GM12872 (cell line): ENCODE results near the gene NTM.

Experiments
- TF ChIP-seq, protein P1 (sequence below): IDR thresholded peaks from 3 replicates; pipeline ENCODE4 v1.5.1; 2011; ENCODE audit warnings: low read depth, mild to moderate bottlenecking, low read length, moderate library complexity; ENCODE audit not compliant: insufficient read depth

Gene NTM

DNA sequence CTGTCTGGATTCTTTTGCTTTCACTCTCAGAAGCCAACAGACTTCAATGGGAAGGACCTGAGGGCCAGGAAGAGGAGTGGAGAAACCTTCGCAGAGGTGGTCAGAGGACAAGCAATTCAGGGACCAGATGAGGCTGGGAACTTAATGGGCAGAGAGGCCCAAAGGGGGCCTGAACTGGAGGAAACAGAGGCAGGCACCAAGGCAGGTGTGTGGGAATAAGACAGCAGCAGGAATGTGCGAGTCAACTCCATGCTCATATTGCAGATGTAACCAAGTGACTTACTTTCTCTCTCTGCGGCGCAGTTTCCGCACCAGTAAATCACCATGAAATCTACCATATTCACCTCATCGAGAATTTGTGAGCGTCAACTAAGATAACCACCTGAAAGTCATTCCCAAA is 669.1 kb downstream of the NTM start:
- TF ChIP-seq, protein P1, sequence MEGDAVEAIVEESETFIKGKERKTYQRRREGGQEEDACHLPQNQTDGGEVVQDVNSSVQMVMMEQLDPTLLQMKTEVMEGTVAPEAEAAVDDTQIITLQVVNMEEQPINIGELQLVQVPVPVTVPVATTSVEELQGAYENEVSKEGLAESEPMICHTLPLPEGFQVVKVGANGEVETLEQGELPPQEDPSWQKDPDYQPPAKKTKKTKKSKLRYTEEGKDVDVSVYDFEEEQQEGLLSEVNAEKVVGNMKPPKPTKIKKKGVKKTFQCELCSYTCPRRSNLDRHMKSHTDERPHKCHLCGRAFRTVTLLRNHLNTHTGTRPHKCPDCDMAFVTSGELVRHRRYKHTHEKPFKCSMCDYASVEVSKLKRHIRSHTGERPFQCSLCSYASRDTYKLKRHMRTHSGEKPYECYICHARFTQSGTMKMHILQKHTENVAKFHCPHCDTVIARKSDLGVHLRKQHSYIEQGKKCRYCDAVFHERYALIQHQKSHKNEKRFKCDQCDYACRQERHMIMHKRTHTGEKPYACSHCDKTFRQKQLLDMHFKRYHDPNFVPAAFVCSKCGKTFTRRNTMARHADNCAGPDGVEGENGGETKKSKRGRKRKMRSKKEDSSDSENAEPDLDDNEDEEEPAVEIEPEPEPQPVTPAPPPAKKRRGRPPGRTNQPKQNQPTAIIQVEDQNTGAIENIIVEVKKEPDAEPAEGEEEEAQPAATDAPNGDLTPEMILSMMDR, result no peak

DNA sequence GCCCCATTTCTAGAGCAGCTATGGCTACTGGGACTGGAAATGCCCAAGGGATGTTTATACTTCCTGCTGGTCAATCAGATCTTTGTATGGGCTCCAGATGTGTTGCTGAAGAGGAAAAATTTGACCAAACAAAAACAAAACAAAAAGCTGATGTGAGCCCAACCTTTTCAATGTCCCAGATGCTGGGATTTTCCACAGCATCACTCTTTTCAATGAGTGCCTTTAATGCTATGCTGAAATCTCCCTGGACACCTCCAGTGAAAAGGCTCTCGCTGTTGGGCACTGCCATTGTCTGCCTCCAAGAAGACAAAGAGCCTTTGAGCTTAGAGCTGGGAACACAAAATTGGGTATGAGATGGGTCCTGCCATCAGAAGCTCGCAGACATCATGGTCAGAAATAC is 671.9 kb downstream of the NTM start:
- TF ChIP-seq, protein P1, result no peak

DNA sequence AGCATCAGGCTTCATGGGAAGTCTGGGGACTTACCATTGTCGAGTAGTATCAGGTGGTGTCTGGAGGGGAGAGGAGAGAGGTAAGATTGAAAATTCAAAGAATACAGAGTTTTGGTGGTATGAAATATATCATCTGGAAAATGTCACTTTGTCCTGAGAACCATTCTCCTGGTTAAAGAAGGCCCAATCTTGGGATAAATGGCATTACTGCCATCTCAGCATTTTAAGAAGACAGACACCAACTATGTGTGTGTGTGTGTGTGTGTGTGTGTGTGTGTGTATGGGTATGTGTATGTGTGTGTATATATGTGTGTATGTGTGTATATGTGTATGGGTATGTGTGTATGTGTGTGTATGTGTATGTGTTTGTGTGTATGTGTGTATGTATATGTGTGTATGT is 673.3 kb downstream of the NTM start:
- TF ChIP-seq, protein P1, result no peak

- TF ChIP-seq, protein P1, result no peak
Observed at GRCh38 chr11:132045107-132045506, 674.7 kb downstream of the NTM start.

GRCh38 chr11:132046288-132046865 is 676.0 kb downstream of the NTM start:
- TF ChIP-seq, protein P1, result no peak

GRCh38 chr11:132047167-132047566 is 676.8 kb downstream of the NTM start:
- TF ChIP-seq, protein P1, result no peak

DNA sequence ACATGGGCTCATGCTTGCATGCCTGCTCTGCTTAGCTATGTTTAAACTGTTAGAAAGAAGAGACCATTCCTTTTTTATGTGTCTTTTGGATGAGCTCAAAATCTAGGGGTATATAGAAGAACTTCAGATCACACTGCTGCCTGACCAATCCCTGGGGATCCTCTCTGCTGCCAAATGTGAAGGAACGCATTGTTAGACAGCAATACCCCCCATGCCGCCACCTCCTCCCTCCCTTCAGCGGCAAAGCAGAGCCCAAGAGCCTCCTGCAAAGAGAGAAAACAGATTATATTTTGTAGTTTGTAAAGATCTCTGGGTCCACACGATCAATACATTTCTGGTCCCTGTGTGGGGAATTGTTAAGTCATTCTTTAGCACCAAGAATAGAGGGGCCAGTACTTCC is 677.6 kb downstream of the NTM start:
- TF ChIP-seq, protein P1, result no peak

GRCh38 chr11:132049205-132049604 is 678.8 kb downstream of the NTM start:
- TF ChIP-seq, protein P1, result no peak
